ENCODE results near the gene ANKRD33B. TPM values are rescaled to one million over a fixed set of nuclear protein-coding genes. Genes with fewer than 3 reads are reported as not detected.
A peak's percentile ranks its signal among the peaks of the same experiment; 100 is the strongest.

Gene ANKRD33B
- total RNA-seq, 2 experiments from 2014 or later, result 4.6 to 4.9 TPM

- H3K4me3 Mint-ChIP-seq, result no peak overlapping the region
- no peaks in the 10 kb centered on the region for H3K9me3 Mint-ChIP-seq (ENCODE audit: low read depth)
- no peak overlapping the region for H3K27ac Mint-ChIP-seq
- no peaks in the 10 kb centered on the region for H3K27me3 Mint-ChIP-seq
- peaks cover 36% of the 10 kb centered on the region for H3K4me1 Mint-ChIP-seq
- peak; percentile 32 for ATAC-seq
- intact Hi-C loops (cut with DNase I, micrococcal nuclease), result loop anchor here in 1 of 2 experiments (5.0 kb wide), 1 partner anchor 162 kb away; no protein-coding TSS in a partner anchor
- H3K36me3 Mint-ChIP-seq (ENCODE audit: low read depth), result no peaks in the 10 kb centered on the region
- no peak for DNase-seq
- CTCF ChIA-PET, result interaction anchor here (0.6 to 1.1 kb wide), 2 partner anchors 69 to 252 kb away, joined by 3 read pairs; no protein-coding TSS in a partner anchor
- POLR2A ChIA-PET, result no interaction called here
These were observed 136.1 kb downstream of the ANKRD33B start for GRCh38 chr5:10699987-10700386.

GRCh38 chr5:10700516-10700915, 136.6 kb downstream of the ANKRD33B start:
- H3K9me3 Mint-ChIP-seq (ENCODE audit: low read depth), result no peaks in the 10 kb centered on the region
- CTCF ChIA-PET, result interaction anchor here (0.9 to 1.5 kb wide), 3 partner anchors 10 to 254 kb away, joined by 3 to 4 read pairs (median 3); no protein-coding TSS in a partner anchor
- intact Hi-C loops (cut with DNase I, micrococcal nuclease), result no loop called here
- no peak for ATAC-seq
- H3K27ac Mint-ChIP-seq, result no peak overlapping the region
- DNase-seq, result no peak
- no peaks in the 10 kb centered on the region for H3K27me3 Mint-ChIP-seq
- no peak overlapping the region for H3K4me3 Mint-ChIP-seq
- POLR2A ChIA-PET, result no interaction called here
- peaks cover 38% of the 10 kb centered on the region for H3K4me1 Mint-ChIP-seq
- no peaks in the 10 kb centered on the region for H3K36me3 Mint-ChIP-seq (ENCODE audit: low read depth)

GRCh38 chr5:10701567-10702039, 137.7 kb downstream of the ANKRD33B start:
- Mint-ChIP-seq H3K9me3 (ENCODE audit: low read depth) (no peaks in the 10 kb centered on the region), H3K4me1 (peaks cover 40% of the 10 kb centered on the region), H3K27me3 (no peaks in the 10 kb centered on the region), H3K36me3 (ENCODE audit: low read depth) (no peaks in the 10 kb centered on the region), H3K4me3 (no peak overlapping the region), H3K27ac (no peak overlapping the region)
- CTCF ChIA-PET, result interaction anchor here (0.7 to 2.0 kb wide), 11 partner anchors 8 to 418 kb away, joined by 3 to 7 read pairs (median 4); no protein-coding TSS in a partner anchor
- intact Hi-C loops (cut with DNase I, micrococcal nuclease), result no loop called here
- ATAC-seq (no peak), DNase-seq (peak; percentile 57)
- POLR2A ChIA-PET, result no interaction called here

GRCh38 chr5:10702040-10702629, 138.3 kb downstream of the ANKRD33B start:
- Mint-ChIP-seq H3K9me3 (ENCODE audit: low read depth) (no peaks in the 10 kb centered on the region), H3K27me3 (no peaks in the 10 kb centered on the region), H3K36me3 (ENCODE audit: low read depth) (no peaks in the 10 kb centered on the region), H3K4me1 (peaks cover 38% of the 10 kb centered on the region), H3K27ac (no peak overlapping the region), H3K4me3 (no peak overlapping the region)
- intact Hi-C loops (cut with DNase I, micrococcal nuclease), result no loop called here
- ChIA-PET CTCF (interaction anchor here (0.7 to 2.0 kb wide), 14 partner anchors 9 to 418 kb away, joined by 3 to 7 read pairs (median 3); no protein-coding TSS in a partner anchor), POLR2A (no interaction called here)
- no peak for DNase-seq
- ATAC-seq, result no peak

- H3K4me3 Mint-ChIP-seq, result no peak overlapping the region
- intact Hi-C loops (cut with DNase I, micrococcal nuclease), result no loop called here
- H3K4me1 Mint-ChIP-seq, result peaks cover 37% of the 10 kb centered on the region
- H3K36me3 Mint-ChIP-seq (ENCODE audit: low read depth), result no peaks in the 10 kb centered on the region
- H3K9me3 Mint-ChIP-seq (ENCODE audit: low read depth), result no peaks in the 10 kb centered on the region
- H3K27ac Mint-ChIP-seq, result peak overlapping the region; percentile 5
- ATAC-seq (no peak), DNase-seq (no peak)
- ChIA-PET CTCF (interaction anchor here (0.6 to 2.0 kb wide), 10 partner anchors 10 to 482 kb away, joined by 3 to 7 read pairs (median 4); no protein-coding TSS in a partner anchor), POLR2A (no interaction called here)
- no peaks in the 10 kb centered on the region for H3K27me3 Mint-ChIP-seq
These were observed 139.1 kb downstream of the ANKRD33B start for GRCh38 chr5:10702911-10703491.

- Mint-ChIP-seq H3K9me3 (ENCODE audit: low read depth) (no peaks in the 10 kb centered on the region), H3K27me3 (no peaks in the 10 kb centered on the region), H3K27ac (no peak overlapping the region), H3K4me3 (no peak overlapping the region), H3K36me3 (ENCODE audit: low read depth) (no peaks in the 10 kb centered on the region), H3K4me1 (peaks cover 39% of the 10 kb centered on the region)
- intact Hi-C loops (cut with DNase I, micrococcal nuclease), result no loop called here
- ChIA-PET CTCF (interaction anchor here (1.2 to 2.0 kb wide), 3 partner anchors 9 to 76 kb away, joined by 4 to 7 read pairs (median 5); no protein-coding TSS in a partner anchor), POLR2A (no interaction called here)
- ATAC-seq, result no peak
- no peak for DNase-seq
These were observed 139.8 kb downstream of the ANKRD33B start for GRCh38 chr5:10703676-10704075.

GRCh38 chr5:10704949-10705621, 141.2 kb downstream of the ANKRD33B start:
- POLR2A ChIA-PET, result no interaction called here
- Mint-ChIP-seq H3K4me3 (no peak overlapping the region), H3K9me3 (ENCODE audit: low read depth) (no peaks in the 10 kb centered on the region), H3K4me1 (peaks cover 34% of the 10 kb centered on the region), H3K27me3 (no peaks in the 10 kb centered on the region), H3K27ac (peak overlapping the region; percentile 47), H3K36me3 (ENCODE audit: low read depth) (no peaks in the 10 kb centered on the region)
- intact Hi-C loops (cut with DNase I, micrococcal nuclease), result no loop called here
- ATAC-seq (peak; percentile 54), DNase-seq (no peak)
- CTCF ChIA-PET, result interaction anchor here (1.6 kb wide), 1 partner anchor 11 kb away, joined by 4 read pairs; no protein-coding TSS in a partner anchor

- Mint-ChIP-seq H3K4me3 (no peak overlapping the region), H3K27ac (no peak overlapping the region), H3K36me3 (ENCODE audit: low read depth) (peaks cover 2% of the 10 kb centered on the region), H3K4me1 (peaks cover 31% of the 10 kb centered on the region), H3K9me3 (ENCODE audit: low read depth) (no peaks in the 10 kb centered on the region), H3K27me3 (no peaks in the 10 kb centered on the region)
- POLR2A ChIA-PET, result no interaction called here
- DNase-seq (no peak), ATAC-seq (no peak)
- intact Hi-C loops (cut with DNase I, micrococcal nuclease), result no loop called here
- CTCF ChIA-PET, result no interaction called here
These were observed 141.9 kb downstream of the ANKRD33B start for GRCh38 chr5:10705747-10706146.

- POLR2A ChIA-PET, result no interaction called here
- intact Hi-C loops (cut with DNase I, micrococcal nuclease), result no loop called here
- Mint-ChIP-seq H3K4me3 (no peak overlapping the region), H3K36me3 (ENCODE audit: low read depth) (peaks cover 4% of the 10 kb centered on the region), H3K27me3 (no peaks in the 10 kb centered on the region), H3K27ac (no peak overlapping the region), H3K4me1 (peaks cover 31% of the 10 kb centered on the region), H3K9me3 (ENCODE audit: low read depth) (no peaks in the 10 kb centered on the region)
- ATAC-seq (no peak), DNase-seq (no peak)
- CTCF ChIA-PET, result no interaction called here
These were observed 142.5 kb downstream of the ANKRD33B start for GRCh38 chr5:10706326-10706725.
